ENCODE measurements around the gene SYNE3. TPM values are rescaled to one million over a fixed set of nuclear protein-coding genes. Genes with fewer than 3 reads are reported as not detected.

Gene SYNE3
- total and polyA plus RNA-seq, 10 of the 15 experiments (the other 5 are each of a cell fraction or from before 2014, with no cell fraction given): 1.4 to 44.1 (median 13.4) TPM

GRCh38 chr14:95480109-95480886, 36.2 kb downstream of the SYNE3 start (continued):
- TF ChIP-seq ZBTB4 (CRISPR knock-in tag; IDR thresholded peaks at IDR 0.05) (no peak), PBX3 (IDR thresholded peaks at IDR 0.05; ENCODE audit: insufficient replicate concordance, low read depth, low read length) (peak; percentile 35), CHD2 (IDR thresholded peaks at IDR 0.05; ENCODE audit: borderline replicate concordance, low read depth, low read length) (no peak), ZBTB33 (IDR thresholded peaks at IDR 0.05) (no peak), RCOR1 (conservative IDR thresholded peaks at IDR 0.05; ENCODE audit: low read depth, low read length) (no peak), NFYA (IDR thresholded peaks at IDR 0.05; ENCODE audit: borderline replicate concordance, low read depth, low read length) (no peak), MEF2A (IDR thresholded peaks at IDR 0.05; ENCODE audit: insufficient read depth, low read depth, low read length) (no peak), CHD4 (IDR thresholded peaks at IDR 0.05) (no peak), PML (IDR thresholded peaks at IDR 0.05; ENCODE audit: low read length) (no peak), RELB (IDR thresholded peaks at IDR 0.05; ENCODE audit: low read depth) (peak; percentile 95), ZNF622 (IDR thresholded peaks at IDR 0.05) (no peak), NR2F1 (conservative IDR thresholded peaks at IDR 0.05) (0 out of 2 replicates have a peak, but pooled peaks have one; percentile 33), TARDBP (IDR thresholded peaks at IDR 0.05; ENCODE audit: borderline replicate concordance) (no peak), FOXM1 (IDR thresholded peaks at IDR 0.05; ENCODE audit: low read depth, low read length) (peak; percentile 44; the same call in 1 of the 2 replicates), CTCF (IDR thresholded peaks at IDR 0.05 in 2 of 3, conservative IDR thresholded peaks at IDR 0.05 in 1 of 3; ENCODE audit: control insufficient read depth in 2 of 3, extremely low read depth in 1 of 3, insufficient read depth in 1 of 3, low read depth in 3 of 3, low read length in 3 of 3) (no peak), TAF1 (IDR thresholded peaks at IDR 0.05; ENCODE audit: borderline replicate concordance, low read depth, low read length) (peak; percentile 57; the same call in 1 of the 2 replicates), SREBF2 (IDR thresholded peaks at IDR 0.05; ENCODE audit: low read length) (no peak), NFXL1 (IDR thresholded peaks at IDR 0.05; ENCODE audit: borderline replicate concordance) (no peak), DPF2 (IDR thresholded peaks at IDR 0.05) (0 out of 2 replicates have a peak, but pooled peaks have one; percentile 47)

All from GM12878 (cell line).